GM21723 (cell line): ENCODE data around the gene ABHD12B.
"Not testable (repeated sequence)": the region's sequence is repeated elsewhere in the genome, so short reads cannot be mapped to it uniquely, and the experiment has no call there.

Experiments used
- ATAC-seq: cut with Tn5 transposase; IDR thresholded peaks from one replicate; pipeline ENCODE4 v1.9.1; 2021; ENCODE audit warnings: mild to moderate bottlenecking, moderate library complexity; ENCODE audit not compliant: unreplicated experiment

Gene ABHD12B

DNA sequence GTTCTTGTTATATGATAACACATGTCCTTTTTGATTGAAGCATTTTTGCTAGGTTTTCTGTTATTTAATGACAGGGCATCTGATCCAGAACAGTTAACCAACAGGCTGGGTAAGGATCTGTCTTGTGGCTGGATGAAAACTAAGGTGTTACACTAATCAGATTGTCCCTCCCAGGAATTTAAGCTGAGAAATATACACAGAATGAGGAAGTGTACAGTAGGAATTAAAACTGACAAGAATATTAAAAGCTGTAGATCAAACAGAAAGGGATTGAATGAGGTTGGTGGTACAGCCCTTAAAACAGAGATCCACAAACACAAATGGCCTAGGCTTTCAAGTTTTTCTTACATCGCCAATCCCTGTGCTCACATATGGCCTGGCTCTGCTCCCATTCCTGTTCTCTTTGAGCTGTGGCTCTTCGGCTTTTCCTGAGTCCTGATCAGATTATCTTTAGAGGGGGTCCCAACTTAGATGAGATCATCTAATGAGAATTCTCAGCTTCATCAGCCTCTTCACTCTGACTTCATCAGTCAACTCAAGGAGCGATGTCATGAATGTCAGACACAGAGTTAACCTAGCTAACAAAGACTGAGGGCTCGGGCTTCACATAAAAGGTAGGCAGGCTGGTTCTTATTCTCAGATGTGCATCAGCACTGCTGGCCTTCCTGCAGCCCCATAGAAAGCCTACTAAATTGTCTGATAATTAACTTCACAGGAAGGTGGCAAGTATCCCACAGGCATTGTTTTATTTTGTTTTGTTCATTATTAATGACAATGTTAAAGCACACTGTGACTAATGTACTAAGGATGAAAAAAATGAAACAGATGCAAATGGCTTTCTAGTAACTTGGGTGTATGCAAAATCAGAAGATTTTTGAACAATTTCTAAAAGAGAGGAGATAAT, 61.0 kb downstream of the ABHD12B start:
- ATAC-seq: no peak

DNA sequence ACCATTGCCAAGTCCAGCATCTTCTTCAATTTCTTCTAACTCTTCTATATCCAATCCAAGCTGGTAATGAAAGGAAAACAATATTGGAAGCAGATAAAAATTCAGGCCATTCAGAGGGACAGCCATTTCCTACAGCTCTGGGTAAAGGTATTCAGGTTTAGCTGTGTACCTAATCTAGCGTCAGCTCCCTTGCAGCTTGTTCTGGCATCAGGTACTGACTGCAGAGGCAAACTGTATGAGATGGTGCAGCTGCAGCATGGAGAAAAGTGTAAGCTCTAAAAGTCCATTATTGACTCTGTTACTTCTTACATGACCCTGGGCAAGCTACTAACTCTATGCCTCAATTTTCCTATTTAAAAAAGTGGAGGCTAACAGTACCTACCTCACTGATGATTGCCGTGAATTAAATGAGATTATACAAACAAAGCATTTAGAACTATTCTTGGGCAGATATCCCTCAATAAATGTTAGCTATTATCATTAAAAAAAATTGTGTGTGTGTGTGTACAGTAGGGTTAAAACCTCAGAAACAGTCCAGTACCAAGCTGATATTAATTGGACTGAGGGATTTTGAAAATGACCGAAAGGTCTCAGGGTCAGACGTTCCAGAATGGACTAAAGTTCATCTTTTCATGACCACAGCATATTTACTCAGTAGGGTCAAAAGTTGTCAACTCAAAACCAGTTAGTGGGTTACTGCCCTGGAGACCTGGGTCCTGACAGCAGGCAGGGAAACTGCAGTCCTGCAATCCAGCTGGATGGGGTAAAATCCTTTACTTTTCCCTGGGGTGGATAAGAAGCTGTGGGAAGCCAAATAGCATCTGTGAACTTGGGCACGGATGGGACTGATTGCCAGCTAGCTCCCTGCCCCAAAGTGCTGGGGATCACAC, 63.5 kb downstream of the ABHD12B start:
- ATAC-seq: no peak

DNA sequence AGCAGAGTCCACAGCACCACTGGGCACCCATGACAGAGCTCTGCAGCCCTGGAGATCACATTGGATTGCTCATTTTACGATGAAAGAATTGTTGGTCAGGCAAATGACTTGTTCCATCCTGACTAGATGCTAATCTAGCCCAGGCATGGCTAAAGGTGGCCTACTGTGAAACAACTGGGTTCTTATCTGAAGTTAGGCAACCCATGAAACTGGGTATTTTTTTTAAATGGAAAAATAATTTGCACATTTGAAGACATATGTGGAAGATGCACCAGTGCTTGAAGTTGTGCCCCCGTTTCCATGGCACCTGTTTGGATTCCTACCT, 64.1 kb downstream of the ABHD12B start:
- no peak for ATAC-seq

GRCh38 chr14:50936882-50937281, 65.0 kb downstream of the ABHD12B start:
- ATAC-seq: no peak

- no peak for ATAC-seq
Measured at GRCh38 chr14:50937325-50937724, 65.5 kb downstream of the ABHD12B start.

DNA sequence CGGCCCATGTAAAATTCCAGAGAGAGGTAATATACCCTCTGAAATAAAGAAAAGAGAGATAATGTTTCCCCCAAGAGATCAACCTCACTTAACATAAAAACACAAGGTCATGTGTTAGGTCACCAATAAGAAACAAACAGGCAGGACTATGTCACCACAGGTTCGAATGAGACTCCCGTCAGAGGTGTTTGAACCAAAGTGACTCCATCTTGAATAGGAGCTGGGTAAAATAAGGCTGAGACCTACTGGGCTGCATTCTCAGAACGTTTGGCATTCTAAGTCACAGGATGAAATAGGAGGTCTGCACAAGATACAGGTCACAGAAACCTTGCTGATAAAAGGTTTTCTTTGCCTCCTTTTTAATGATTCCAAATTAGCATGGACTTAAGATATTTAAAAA, 65.9 kb downstream of the ABHD12B start:
- no peak for ATAC-seq

DNA sequence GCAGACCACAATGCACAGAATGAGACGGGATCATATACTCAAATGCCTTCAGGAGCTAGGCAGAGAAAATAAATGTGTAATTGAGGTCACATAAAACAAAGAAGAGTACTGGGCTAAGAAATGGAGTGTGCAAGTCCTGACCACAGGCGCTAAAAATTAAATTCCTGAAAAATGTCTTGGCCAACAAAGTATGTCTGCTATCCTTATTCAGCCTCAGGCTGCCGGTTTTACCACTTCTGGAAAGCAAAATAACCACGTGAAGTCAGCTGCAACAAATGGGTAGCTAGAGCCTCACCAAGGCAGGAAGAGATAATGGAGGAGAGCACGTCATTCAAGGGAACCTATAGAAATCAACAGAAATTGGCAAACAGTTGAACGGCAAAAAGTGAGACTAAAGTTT, 69.3 kb downstream of the ABHD12B start:
- ATAC-seq: no peak

GRCh38 chr14:50941638-50942037, 69.8 kb downstream of the ABHD12B start:
- not testable (repeated sequence) for ATAC-seq

GRCh38 chr14:50943261-50943942, 71.5 kb downstream of the ABHD12B start:
- ATAC-seq: no peak

DNA sequence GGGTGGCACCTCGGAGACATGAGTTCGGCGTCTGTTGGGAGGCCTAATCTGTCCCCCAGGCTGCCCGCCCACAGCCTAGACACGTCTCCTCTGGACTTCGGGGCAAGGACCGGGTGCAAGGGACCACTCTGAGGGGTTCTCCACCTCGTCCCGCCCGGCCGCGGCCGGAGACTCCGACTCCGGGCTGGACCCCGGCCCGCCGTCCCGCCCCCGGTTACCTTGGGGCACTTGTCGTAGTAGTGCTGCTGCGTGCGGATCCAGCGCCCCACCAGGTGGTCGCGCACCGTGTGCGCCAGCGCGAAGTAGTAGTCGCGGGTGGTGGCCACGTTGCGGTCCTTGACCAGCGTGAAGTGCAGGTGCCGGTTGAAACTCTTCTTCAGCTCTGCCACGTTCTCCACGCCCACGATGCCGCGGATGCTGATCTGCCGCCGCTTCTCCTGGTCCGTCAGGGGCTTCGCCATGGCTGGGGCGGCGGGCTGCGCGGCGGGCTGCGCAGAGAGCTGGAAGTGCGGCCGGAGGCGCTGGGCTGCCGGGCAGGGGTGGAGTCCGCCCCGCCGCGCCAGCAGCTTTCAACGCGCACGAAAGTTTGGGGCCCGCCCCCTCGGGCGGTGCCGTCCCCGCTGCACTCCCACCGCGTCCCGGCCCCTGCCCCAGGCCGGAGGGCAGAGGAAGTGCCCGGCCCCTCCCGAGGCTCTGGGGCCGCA, 72.2 kb downstream of the ABHD12B start, which contains the start of gene PYGL:
Gene PYGL, minus strand, starts transcription at position 541 of the 704 bp plus-strand sequence. Its CDS starts 80 bp downstream, at position 461.
- ATAC-seq: peak; percentile 83

DNA sequence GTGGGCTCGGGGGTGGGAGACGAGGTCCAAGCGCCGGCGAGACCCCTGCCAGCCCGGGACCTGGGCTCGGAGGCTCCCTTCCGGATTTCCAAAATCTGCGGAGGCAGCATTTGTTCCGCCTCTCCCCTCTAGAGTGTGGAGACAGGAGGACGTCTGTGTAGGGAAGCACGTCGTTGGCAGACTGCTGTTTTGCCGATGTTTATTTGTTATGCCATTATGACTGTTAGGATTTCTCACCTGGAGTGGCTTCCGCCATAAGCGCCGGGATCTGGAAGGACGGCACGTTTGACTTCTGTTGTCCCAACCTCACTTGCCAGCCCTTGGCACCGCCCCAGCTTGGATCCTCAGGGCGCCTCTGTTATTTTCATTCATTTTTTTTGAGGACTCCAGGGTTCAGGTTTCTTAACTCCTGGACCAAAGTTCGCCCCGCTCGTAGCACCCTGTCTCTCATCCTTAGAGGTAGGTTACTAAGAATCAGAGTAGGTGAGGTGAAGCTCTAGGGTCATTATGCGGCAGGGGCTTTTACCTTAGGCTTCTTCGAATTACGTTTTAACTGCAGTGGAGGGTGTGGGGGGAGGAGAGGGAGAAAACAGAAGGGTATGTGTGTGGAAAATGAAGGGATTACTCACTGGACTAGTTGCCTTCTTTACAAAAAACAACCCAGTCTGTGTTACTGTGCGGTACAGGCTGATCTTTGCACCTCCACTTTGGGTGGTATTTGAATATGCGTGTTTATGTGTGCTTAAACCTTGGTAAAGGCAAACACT, 73.0 kb downstream of the ABHD12B start:
- ATAC-seq: peak; percentile 35

- no peak for ATAC-seq
Measured at GRCh38 chr14:50946234-50946935, 74.5 kb downstream of the ABHD12B start.

DNA sequence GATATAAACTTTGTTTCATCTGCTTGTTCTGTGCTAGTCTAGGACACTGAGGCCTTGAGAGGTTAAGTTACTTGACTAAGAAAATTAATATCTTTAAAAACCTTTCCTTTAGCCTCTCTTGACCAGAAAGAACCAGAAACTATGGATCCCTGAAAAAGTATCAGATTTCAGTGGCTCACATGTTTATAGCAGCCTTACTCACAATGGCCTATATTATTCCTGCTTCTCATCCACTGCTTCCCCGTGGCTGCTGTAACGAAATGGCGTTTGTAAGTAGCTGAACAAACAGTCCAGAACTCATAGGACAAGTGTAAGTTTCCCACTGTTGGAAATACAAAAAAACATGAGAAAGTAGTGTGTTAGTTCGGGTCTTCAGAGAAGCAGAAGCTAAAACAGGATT, 75.6 kb downstream of the ABHD12B start:
- no peak for ATAC-seq

DNA sequence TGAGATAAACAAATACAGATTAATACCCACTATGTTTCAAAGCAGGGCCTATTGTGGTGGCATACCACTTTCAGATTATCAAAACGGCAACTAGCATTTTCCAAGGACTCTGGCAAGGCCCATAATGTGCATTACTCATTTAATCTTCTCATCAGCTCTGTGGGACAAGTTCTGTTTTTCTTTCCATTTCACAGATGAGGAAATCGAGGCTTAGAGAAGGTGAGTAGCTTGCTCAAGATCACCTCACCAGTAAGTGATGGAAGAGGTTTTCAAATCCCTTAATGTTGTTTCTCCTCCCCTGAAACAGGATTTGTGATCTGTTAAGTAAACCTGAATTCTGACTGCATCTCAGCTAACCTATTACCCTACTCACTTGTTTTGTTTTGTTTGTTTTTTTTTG, 76.4 kb downstream of the ABHD12B start:
- ATAC-seq: no peak

- no peak for ATAC-seq
Measured at GRCh38 chr14:50951032-50951431, 79.2 kb downstream of the ABHD12B start.

DNA sequence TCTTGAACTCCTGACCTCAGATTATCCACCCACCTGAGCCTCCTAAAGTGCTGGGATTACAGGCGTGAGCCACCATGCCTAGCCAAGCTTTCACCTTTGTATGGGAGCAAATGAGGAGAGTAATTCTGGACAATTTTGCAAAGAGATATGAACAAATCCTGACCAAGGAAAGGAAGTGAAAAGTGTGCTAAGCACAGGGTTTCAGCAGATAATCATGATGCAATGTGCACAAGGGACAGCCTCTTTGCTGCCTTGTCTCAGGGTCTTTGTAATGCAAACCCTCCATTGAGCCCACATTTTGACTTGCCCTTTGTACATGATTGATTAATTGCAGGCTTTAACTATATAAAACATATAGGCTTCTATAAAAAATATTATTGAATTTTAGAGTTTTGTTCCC, 81.6 kb downstream of the ABHD12B start:
- no peak for ATAC-seq
